K562 (cell line): ENCODE data around the gene RNH1. TPM values are rescaled to one million over a fixed set of nuclear protein-coding genes. Genes with fewer than 3 reads are reported as not detected.

Source experiments
- CBX5 ChIP-seq: IDR thresholded peaks from 2 replicates; pipeline ENCODE4 v1.6.1; 2014; ENCODE audit warnings: low read depth, borderline replicate concordance
- DLX4 ChIP-seq: fragments of 250-450 bp; sonication (Bioruptor Pico); IDR thresholded peaks from 2 replicates; pipeline ENCODE4 v1.6.1; 2021; ENCODE audit warnings: mild to moderate bottlenecking
- DPF2 ChIP-seq: fragments of 450-650 bp; IDR thresholded peaks from 2 replicates; pipeline ENCODE4 v1.6.1; 2016
- ELF4 ChIP-seq: fragments of 450-650 bp; formaldehyde crosslinking; IDR thresholded peaks from 2 replicates; pipeline ENCODE4 v1.4.0; 2022; ENCODE audit warnings: missing genetic modification characterization
- ETS2 ChIP-seq: IDR thresholded peaks from 2 replicates; pipeline ENCODE4 v1.6.1; 2016; ENCODE audit warnings: borderline replicate concordance, missing genetic modification characterization, mild to moderate bottlenecking, moderate library complexity, missing compliant biosample characterization; ENCODE audit not compliant: poor library complexity, severe bottlenecking
- FUS ChIP-seq: fragments of 200-400 bp; formaldehyde crosslinking; optimal IDR thresholded peaks from 2 replicates; pipeline ENCODE3; 2017; ENCODE audit warnings: low read depth, low read length
- HDAC6 ChIP-seq: IDR thresholded peaks from 2 replicates; pipeline ENCODE4 v1.6.1; 2012; ENCODE audit warnings: low read depth, mild to moderate bottlenecking, control low read depth, inconsistent platforms, low read length, moderate library complexity
- HLTF ChIP-seq: fragments of 450-650 bp; IDR thresholded peaks from 2 replicates; pipeline ENCODE4 v1.6.1; 2016
- HOXB6 ChIP-seq: fragments of 250-450 bp; sonication (Bioruptor Pico); IDR thresholded peaks from 2 replicates; pipeline ENCODE4 v1.5.1; 2022; ENCODE audit warnings: mild to moderate bottlenecking, borderline replicate concordance
- LARP7 ChIP-seq: fragments of 450-650 bp; IDR thresholded peaks from 2 replicates; pipeline ENCODE4 v1.6.1; 2016
- MAFF ChIP-seq: IDR thresholded peaks from 2 replicates; pipeline ENCODE4 v1.6.1; 2012; ENCODE audit warnings: low read length, improper control_type of control experiment
- RCOR1 ChIP-seq, 2 experiments: IDR thresholded peaks; 2 replicates each; pipeline ENCODE4 v1.6.1; 2012; ENCODE audit warnings: low read depth in 2 of 2, low read length in 2 of 2, borderline replicate concordance in 1 of 2, improper control_type of control experiment in 1 of 2
- RFX7 ChIP-seq: fragments of 250-450 bp; sonication (Bioruptor Pico); IDR thresholded peaks from 2 replicates; pipeline ENCODE4 v1.5.1; 2021; ENCODE audit warnings: mild to moderate bottlenecking
- RUNX1 ChIP-seq: sonication (generic); IDR thresholded peaks from 2 replicates; pipeline ENCODE4 v1.6.1; 2016; ENCODE audit warnings: antibody characterized with exemption, low read depth
- TARDBP ChIP-seq: fragments of 450-650 bp; IDR thresholded peaks from 2 replicates; pipeline ENCODE4 v1.6.1; 2016
- ZNF217 ChIP-seq: sonication (generic); formaldehyde crosslinking; IDR thresholded peaks from 2 replicates; pipeline ENCODE4 v1.8.0; 2022; ENCODE audit warnings: mild to moderate bottlenecking, missing genetic modification reagents
- ZNF41 ChIP-seq: fragments of 250-450 bp; sonication (Bioruptor Pico); conservative IDR thresholded peaks from 2 replicates; pipeline ENCODE4 v1.4.0; 2020; ENCODE audit warnings: mild to moderate bottlenecking
- ZNF551 ChIP-seq: fragments of 250-450 bp; sonication (Bioruptor Pico); IDR thresholded peaks from 2 replicates; pipeline ENCODE4 v1.5.0; 2021; ENCODE audit warnings: mild to moderate bottlenecking, moderate library complexity
- ZNF584 ChIP-seq: fragments of 200-800 bp; sonication (Bioruptor generic); IDR thresholded peaks from 2 replicates; pipeline ENCODE4 v1.6.1; 2016; ENCODE audit warnings: low read depth, mild to moderate bottlenecking, missing genetic modification characterization, missing compliant biosample characterization
- ZNF740 ChIP-seq, 3 experiments: fragments of 200-800 bp in 1 of 3; sonication (Bioruptor generic) in 1 of 3; sonication (generic) in 1 of 3; formaldehyde crosslinking in 1 of 3; IDR thresholded peaks; 2 replicates each; pipeline versions ENCODE4 v1.6.1 to v1.8.0; 2016 to 2022; ENCODE audit warnings: mild to moderate bottlenecking in 2 of 3, missing compliant biosample characterization in 2 of 3, missing genetic modification characterization in 2 of 3, missing genetic modification reagents in 1 of 3
- ZSCAN29 ChIP-seq: fragments of 450-650 bp; IDR thresholded peaks from 2 replicates; pipeline ENCODE4 v1.6.1; 2017
- polyA plus RNA-seq, 8 experiments: library from polyadenylated mRNA; depleted of rRNA in 4 of 8; stranded (reverse) in 5 of 8; unstranded in 3 of 8; fragments of >200 nt; fragmentation: Nextera tagmentation in 2 of 8; fragmentation: Illumina TruSeq in 1 of 8; extraction: Ambion mirVana in 2 of 8; extraction: Trizol in 1 of 8; gene quantifications; 2 replicates each; pipeline versions ENCODE4 v1.2.1 to v1.2.3, GENCODE V29; 2011 to 2014; ENCODE audit warnings: inconsistent platforms in 1 of 8, missing spikeins in 1 of 8
- total RNA-seq, 7 experiments: library from RNA; depleted of rRNA in 6 of 7; stranded (reverse); fragments of >200 nt in 6 of 7; fragmentation: Illumina TruSeq in 2 of 7; extraction: Trizol in 2 of 7; gene quantifications; 2 replicates each; pipeline versions ENCODE4 v1.2.1 to v1.2.3, GENCODE V29; 2011 to 2021; ENCODE audit warnings: low replicate concordance in 1 of 7
- TF ChIP-seq, protein P1 (sequence below): fragments of 450-650 bp; IDR thresholded peaks from 2 replicates; pipeline ENCODE4 v1.6.1; 2017; ENCODE audit warnings: antibody characterized with exemption
- TF ChIP-seq, protein P2 (sequence below): IDR thresholded peaks from 3 replicates; pipeline ENCODE4 v1.6.1; 2011; ENCODE audit warnings: borderline replicate concordance, mild to moderate bottlenecking, moderate library complexity; ENCODE audit not compliant: insufficient read length; ENCODE audit errors: extremely low read depth

The RNH1 gene
- total and polyA plus RNA-seq, 9 of the 15 experiments (the other 6 are each of a cell fraction or from before 2014, with no cell fraction given), result 2.5 to 160 (median 44.3) TPM

- TF ChIP-seq ZNF551 (CRISPR knock-in tag) (no peak), ZNF740 (CRISPR knock-in tag; IDR thresholded peaks at IDR 0.05) (0 out of 2 replicates have a peak, but pooled peaks have one; percentile 32), ZNF740 (tag; IDR thresholded peaks at IDR 0.05) (0 out of 4 replicates have a peak, but pooled peaks of 1 of the 2 experiments have one; percentile 21), RUNX1 (no peak), RCOR1 (IDR thresholded peaks at IDR 0.05; ENCODE audit: borderline replicate concordance in 1 of 2, low read depth in 2 of 2, low read length in 2 of 2) (peak in 1 of 2 experiments; percentile 58; a peak in 1 of 4 replicates), LARP7 (no peak), RFX7 (CRISPR knock-in tag) (no peak), HDAC6 (no peak), ETS2 (tag) (no peak), CBX5 (0 out of 2 replicates have a peak, but pooled peaks have one; percentile 54), DPF2 (0 out of 2 replicates have a peak, but pooled peaks have one; percentile 6), FUS (peak; percentile 88), HOXB6 (CRISPR knock-in tag) (no peak), HLTF (no peak; the same call in 1 of the 2 replicates), MAFF (no peak), ELF4 (CRISPR knock-in tag) (no peak), ZNF41 (CRISPR knock-in tag) (no peak), ZNF217 (CRISPR knock-in tag) (no peak), TARDBP (peak; percentile 97), ZNF584 (0 out of 2 replicates have a peak, but pooled peaks have one; percentile 27), DLX4 (CRISPR knock-in tag) (no peak), ZSCAN29 (no peak)
- TF ChIP-seq, protein P1, sequence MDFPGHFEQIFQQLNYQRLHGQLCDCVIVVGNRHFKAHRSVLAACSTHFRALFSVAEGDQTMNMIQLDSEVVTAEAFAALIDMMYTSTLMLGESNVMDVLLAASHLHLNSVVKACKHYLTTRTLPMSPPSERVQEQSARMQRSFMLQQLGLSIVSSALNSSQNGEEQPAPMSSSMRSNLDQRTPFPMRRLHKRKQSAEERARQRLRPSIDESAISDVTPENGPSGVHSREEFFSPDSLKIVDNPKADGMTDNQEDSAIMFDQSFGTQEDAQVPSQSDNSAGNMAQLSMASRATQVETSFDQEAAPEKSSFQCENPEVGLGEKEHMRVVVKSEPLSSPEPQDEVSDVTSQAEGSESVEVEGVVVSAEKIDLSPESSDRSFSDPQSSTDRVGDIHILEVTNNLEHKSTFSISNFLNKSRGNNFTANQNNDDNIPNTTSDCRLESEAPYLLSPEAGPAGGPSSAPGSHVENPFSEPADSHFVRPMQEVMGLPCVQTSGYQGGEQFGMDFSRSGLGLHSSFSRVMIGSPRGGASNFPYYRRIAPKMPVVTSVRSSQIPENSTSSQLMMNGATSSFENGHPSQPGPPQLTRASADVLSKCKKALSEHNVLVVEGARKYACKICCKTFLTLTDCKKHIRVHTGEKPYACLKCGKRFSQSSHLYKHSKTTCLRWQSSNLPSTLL, result no peak
- TF ChIP-seq, protein P2, sequence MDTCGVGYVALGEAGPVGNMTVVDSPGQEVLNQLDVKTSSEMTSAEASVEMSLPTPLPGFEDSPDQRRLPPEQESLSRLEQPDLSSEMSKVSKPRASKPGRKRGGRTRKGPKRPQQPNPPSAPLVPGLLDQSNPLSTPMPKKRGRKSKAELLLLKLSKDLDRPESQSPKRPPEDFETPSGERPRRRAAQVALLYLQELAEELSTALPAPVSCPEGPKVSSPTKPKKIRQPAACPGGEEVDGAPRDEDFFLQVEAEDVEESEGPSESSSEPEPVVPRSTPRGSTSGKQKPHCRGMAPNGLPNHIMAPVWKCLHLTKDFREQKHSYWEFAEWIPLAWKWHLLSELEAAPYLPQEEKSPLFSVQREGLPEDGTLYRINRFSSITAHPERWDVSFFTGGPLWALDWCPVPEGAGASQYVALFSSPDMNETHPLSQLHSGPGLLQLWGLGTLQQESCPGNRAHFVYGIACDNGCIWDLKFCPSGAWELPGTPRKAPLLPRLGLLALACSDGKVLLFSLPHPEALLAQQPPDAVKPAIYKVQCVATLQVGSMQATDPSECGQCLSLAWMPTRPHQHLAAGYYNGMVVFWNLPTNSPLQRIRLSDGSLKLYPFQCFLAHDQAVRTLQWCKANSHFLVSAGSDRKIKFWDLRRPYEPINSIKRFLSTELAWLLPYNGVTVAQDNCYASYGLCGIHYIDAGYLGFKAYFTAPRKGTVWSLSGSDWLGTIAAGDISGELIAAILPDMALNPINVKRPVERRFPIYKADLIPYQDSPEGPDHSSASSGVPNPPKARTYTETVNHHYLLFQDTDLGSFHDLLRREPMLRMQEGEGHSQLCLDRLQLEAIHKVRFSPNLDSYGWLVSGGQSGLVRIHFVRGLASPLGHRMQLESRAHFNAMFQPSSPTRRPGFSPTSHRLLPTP, result no peak
These were observed 11.6 kb upstream of the RNH1 start (continued) for GRCh38 chr11:518463-519202.
